Erythroblast (primary cell): ENCODE measurements around the gene ALKBH4.

Source experiments
- DNase-seq, 2 experiments: peaks; one replicate each; lab custom pipeline; 2025; lab: John Stamatoyannopoulos, UW
- GATA1 ChIP-seq: IDR thresholded peaks from 2 replicates; pipeline ENCODE4 v1.6.1; 2011; ENCODE audit warnings: low read depth, mild to moderate bottlenecking, control low read depth, low read length, moderate library complexity
- POLR2A ChIP-seq: IDR thresholded peaks from 2 replicates; pipeline ENCODE4 v1.6.1; 2011; ENCODE audit warnings: mild to moderate bottlenecking, low read length

Gene ALKBH4

GRCh38 chr7:102426268-102427018 is 38.2 kb downstream of the ALKBH4 start:
- peak; percentile 28 to 47 for DNase-seq

GRCh38 chr7:102425639-102426267 is 38.9 kb downstream of the ALKBH4 start:
- no peak for TF ChIP-seq GATA1
- TF ChIP-seq POLR2A, result peak; percentile 47
- DNase-seq, result peak; percentile 38 to 44

More at GRCh38 chr7:102426268-102427018, 38.2 kb downstream of the ALKBH4 start:
- TF ChIP-seq GATA1 (no peak), POLR2A (peak; percentile 6)

DNA sequence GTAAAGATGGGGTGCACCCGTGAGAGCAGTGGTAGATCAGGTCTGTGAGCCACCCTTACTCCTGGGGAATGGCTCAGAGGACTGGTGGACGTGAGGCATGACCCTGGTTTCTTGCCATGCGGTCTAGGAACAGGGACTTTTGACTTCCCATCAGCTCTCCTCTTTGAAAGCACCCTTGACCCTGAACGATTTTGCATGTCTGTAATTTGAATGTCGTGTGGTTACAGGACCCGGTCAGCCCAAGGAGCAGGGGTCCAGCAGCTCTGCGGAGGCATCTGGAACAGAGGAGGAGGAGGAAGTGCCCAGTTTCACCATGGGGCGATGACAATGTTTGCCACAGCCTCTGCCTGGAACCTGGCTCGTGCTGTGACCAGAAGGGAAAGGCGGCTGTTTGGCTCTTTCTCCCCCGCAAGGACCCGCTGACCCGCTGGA is 39.9 kb downstream of the ALKBH4 start:
- no peak for DNase-seq
- no peak for TF ChIP-seq GATA1
- no peak for TF ChIP-seq POLR2A

- no peak for DNase-seq
- TF ChIP-seq POLR2A (no peak), GATA1 (no peak)
Measured at GRCh38 chr7:102424129-102424551, 40.5 kb downstream of the ALKBH4 start.

DNA sequence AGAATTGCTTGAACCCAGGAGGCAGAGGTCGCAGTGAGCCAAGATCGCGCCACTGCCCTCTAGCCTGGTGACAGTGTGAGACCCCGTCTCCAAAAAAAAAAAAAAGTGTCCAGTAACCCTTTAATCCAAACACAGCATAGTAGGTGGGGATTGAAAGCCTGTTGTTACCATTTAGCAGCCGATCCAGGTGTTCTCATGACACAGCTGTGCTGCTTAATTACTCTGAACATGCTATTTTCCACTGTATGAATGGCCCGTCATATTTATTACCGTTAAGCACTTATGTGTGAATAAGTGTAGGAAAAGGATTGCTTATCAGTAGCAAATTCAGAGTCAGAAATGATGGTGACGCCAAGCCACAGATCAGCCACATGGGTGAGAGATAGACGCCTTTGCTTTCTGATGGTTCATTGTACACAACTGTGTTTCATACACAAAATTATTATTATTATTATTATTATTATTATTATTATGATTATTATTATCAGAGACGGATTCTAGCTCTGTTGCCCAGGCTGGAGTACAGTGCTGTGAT is 42.9 kb downstream of the ALKBH4 start:
- TF ChIP-seq POLR2A, result no peak
- no peak for TF ChIP-seq GATA1
- DNase-seq, result peak; percentile 50 to 71

- TF ChIP-seq POLR2A (no peak), GATA1 (no peak)
Measured at GRCh38 chr7:102418592-102418991, 46.1 kb downstream of the ALKBH4 start.

DNA sequence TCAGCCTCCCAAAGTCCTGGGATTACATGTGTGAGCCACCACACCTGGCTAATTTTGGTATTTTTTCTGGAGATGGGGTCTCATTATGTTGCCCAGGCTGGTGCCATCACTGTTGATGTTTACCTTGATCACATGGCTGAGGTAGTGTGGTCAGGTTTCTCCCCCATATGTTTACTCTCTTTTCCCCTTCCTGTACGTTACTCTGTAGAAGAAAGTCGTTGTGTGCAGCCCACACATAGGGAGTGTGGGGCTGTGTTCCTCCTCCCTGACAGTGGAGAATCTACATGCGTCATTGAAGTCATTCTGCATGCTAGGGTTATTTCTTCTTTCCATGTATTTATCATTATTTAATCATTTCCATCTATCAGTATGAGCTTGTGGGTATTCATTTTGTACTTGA is 47.6 kb downstream of the ALKBH4 start:
- DNase-seq, result no peak
- TF ChIP-seq GATA1, result no peak
- TF ChIP-seq POLR2A, result no peak

More at GRCh38 chr7:102418592-102418991, 46.1 kb downstream of the ALKBH4 start:
- DNase-seq, result no peak

GRCh38 chr7:102416406-102416805 is 48.3 kb downstream of the ALKBH4 start:
- DNase-seq, result no peak
- TF ChIP-seq POLR2A (no peak), GATA1 (no peak)

DNA sequence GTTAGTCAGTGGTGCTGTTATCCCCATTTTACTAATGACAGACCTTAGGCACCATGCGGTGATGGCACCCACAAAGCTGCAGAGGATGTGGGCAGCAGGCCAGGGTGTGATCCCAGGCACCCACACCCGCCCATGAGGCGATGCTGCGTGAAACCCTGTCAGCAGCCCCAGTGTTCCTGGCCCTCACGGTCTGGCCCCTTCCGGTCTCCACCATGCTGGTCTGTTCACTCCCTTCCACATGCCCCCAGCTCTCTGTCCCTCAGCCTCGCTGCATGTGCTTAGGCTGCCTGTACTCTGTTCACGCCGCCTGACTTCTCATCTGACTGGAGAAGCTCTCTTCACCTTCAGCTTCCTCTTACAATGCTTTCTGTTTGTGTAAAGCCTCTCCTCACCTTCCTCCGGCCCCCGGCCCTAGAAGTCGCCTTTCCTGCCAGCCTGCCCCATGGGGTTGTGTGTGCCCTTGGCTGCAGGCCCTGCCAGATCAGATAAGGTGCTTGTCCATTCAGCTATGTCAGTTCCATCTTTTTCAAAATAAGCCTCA is 48.9 kb downstream of the ALKBH4 start:
- DNase-seq, result peak; percentile 35 to 44
- TF ChIP-seq POLR2A (no peak), GATA1 (no peak)

DNA sequence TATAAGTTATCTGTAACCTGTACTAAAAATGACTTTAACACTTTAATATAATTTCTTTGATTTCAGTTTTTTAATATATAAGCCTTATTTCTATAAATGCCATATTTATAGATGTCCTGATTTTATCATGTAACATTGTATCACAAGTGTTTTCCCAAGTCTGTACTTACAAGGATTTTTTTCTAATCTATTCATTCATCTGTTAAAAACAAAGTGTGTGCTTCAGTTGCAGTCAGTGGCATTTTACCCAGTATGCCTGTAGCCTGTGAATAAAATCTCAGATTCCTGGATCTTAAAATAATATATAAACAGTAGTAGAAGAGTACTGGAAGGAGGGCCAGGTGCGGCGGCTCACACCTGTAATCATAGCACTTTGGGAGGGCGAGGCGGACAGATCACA is 51.1 kb downstream of the ALKBH4 start:
- DNase-seq, result no peak
- no peak for TF ChIP-seq GATA1
- no peak for TF ChIP-seq POLR2A

GRCh38 chr7:102413091-102413490 is 51.6 kb downstream of the ALKBH4 start:
- no peak for TF ChIP-seq GATA1
- TF ChIP-seq POLR2A, result no peak
- DNase-seq, result no peak

- peak; percentile 51 to 55 for DNase-seq
Measured at GRCh38 chr7:102412548-102412947, 52.1 kb downstream of the ALKBH4 start.

GRCh38 chr7:102410918-102411317 is 53.7 kb downstream of the ALKBH4 start:
- no peak for TF ChIP-seq GATA1
- TF ChIP-seq POLR2A, result no peak
- DNase-seq, result no peak

More at GRCh38 chr7:102412548-102412947, 52.1 kb downstream of the ALKBH4 start:
- no peak for TF ChIP-seq POLR2A
- TF ChIP-seq GATA1, result no peak

- no peak for DNase-seq
- TF ChIP-seq POLR2A, result no peak
- TF ChIP-seq GATA1, result no peak
Measured at GRCh38 chr7:102410123-102410522, 54.5 kb downstream of the ALKBH4 start.
